Measurements from ENCODE around the gene STX10.

The STX10 gene

GRCh38 chr19:13119627-13120026, 30.5 kb downstream of the STX10 start:
- no peak for DNase-seq

GRCh38 chr19:13118424-13119193, 31.6 kb downstream of the STX10 start:
- DNase-seq: peak in 1 of 14 donors; percentile 32

- peak; percentile 42 to 91 (median 79) for DNase-seq
Measured at GRCh38 chr19:13117772-13118423, 32.3 kb downstream of the STX10 start, which contains the start of gene NACC1. NACC1 (plus strand) TSS chr19:13118264; CDS start chr19:13135208, 16,944 bp downstream.

- DNase-seq: no peak
Measured at GRCh38 chr19:13117176-13117771, 32.9 kb downstream of the STX10 start.

- peak; percentile 35 to 89 (median 84) for DNase-seq
Measured at GRCh38 chr19:13116282-13117175, 33.6 kb downstream of the STX10 start, which contains the start of gene TRMT1. TRMT1 (minus strand) TSS chr19:13116740; CDS start chr19:13116399, 341 bp downstream.

GRCh38 chr19:13115936-13116281, 34.3 kb downstream of the STX10 start:
- DNase-seq: no peak

GRCh38 chr19:13112555-13112954, 37.6 kb downstream of the STX10 start:
- no peak for DNase-seq

GRCh38 chr19:13110099-13110610, 40.0 kb downstream of the STX10 start:
- DNase-seq: no peak

GRCh38 chr19:13109361-13110098, 40.6 kb downstream of the STX10 start:
- no peak for DNase-seq

GRCh38 chr19:13104848-13105711, 45.1 kb downstream of the STX10 start:
- DNase-seq: no peak

GRCh38 chr19:13104360-13104847, 45.8 kb downstream of the STX10 start:
- DNase-seq: peak in 9 of 14 donors; percentile 17 to 77 (median 52)

- no peak for DNase-seq
Measured at GRCh38 chr19:13103581-13104359, 46.4 kb downstream of the STX10 start.

- DNase-seq: peak in 5 of 14 donors; percentile 33 to 73 (median 67)
Measured at GRCh38 chr19:13102666-13103580, 47.3 kb downstream of the STX10 start, which contains the start of gene LYL1. LYL1 (minus strand) TSS chr19:13102858; CDS start chr19:13101171, 1,687 bp downstream.

GRCh38 chr19:13102416-13102665, 47.8 kb downstream of the STX10 start:
- DNase-seq: no peak

- no peak for DNase-seq
Measured at GRCh38 chr19:13101590-13102415, 48.4 kb downstream of the STX10 start.

- no peak for DNase-seq
Measured at GRCh38 chr19:13100841-13101589, 49.2 kb downstream of the STX10 start.

Data from C1 segment of cervical spinal cord (tissue), 14 donors.